Measurements from ENCODE around the gene MTREX.

- TF ChIP-seq FOSB (CRISPR knock-in tag; IDR thresholded peaks at IDR 0.05) = no peak
- TF ChIP-seq CTCF (IDR thresholded peaks at IDR 0.05) = no peak
- no peak for TF ChIP-seq ZFP36 (IDR thresholded peaks at IDR 0.05; ENCODE audit: borderline replicate concordance, partially characterized antibody)
- no peak for TF ChIP-seq NFE2L2 (conservative IDR thresholded peaks at IDR 0.05; ENCODE audit: low read length)
Measured at GRCh38 chr5:55364537-55365055, 56.8 kb downstream of the MTREX start.
